IMR-90 (cell line): Measurements from ENCODE around the gene BTBD2. TPM values are rescaled to one million over a fixed set of nuclear protein-coding genes. Genes with fewer than 3 reads are reported as not detected.
A peak's percentile ranks its signal among the peaks of the same experiment; 100 is the strongest.

Source experiments
- ATAC-seq: fragments of 200-7000 bp; cut with Tn5 transposase; 2 replicates; pipeline ENCODE4 v1.9.1; 2020; ENCODE audit warnings: low read depth, mild to moderate bottlenecking, moderate library complexity
- BruUV-seq: library from RNA; stranded (reverse); fragments of 400-500 nt; replicated peaks from 2 replicates; lab custom pipeline; 2021; lab: Mats Ljungman, UMichigan
- CTCF ChIA-PET: fragments of 300-600 bp; formaldehyde crosslinking; extraction: SDS; loops from one replicate; lab custom pipeline; 2021; ENCODE audit warnings: antibody characterized with exemption; lab: Yijun Ruan, JAX
- POLR2A ChIA-PET: fragments of 300-600 bp; sonication (Branson Sonifier 250); formaldehyde crosslinking; loops from one replicate; lab custom pipeline; 2022; ENCODE audit warnings: antibody characterized with exemption; ENCODE audit not compliant: unreplicated experiment; lab: Charles Lee
- DNase-seq: peaks from one replicate; pipeline ENCODE4 v3.0.0; 2013
- H2AFZ ChIP-seq: replicated peaks from 2 replicates; pipeline ENCODE3; 2013; ENCODE audit warnings: low read length, mild to moderate bottlenecking; ENCODE audit not compliant: poor library complexity
- H2AK5ac ChIP-seq: 2 replicates; pipeline ENCODE4 v1.6.1; 2013; ENCODE audit warnings: low read depth, low read length, inconsistent platforms
- H2AK9ac ChIP-seq: replicated peaks from 2 replicates; pipeline ENCODE3; 2013; ENCODE audit warnings: mild to moderate bottlenecking, low read depth, low read length, moderate library complexity; ENCODE audit not compliant: poor library complexity
- H2BK120ac ChIP-seq: 2 replicates; pipeline ENCODE4 v1.6.1; 2013; ENCODE audit warnings: low read depth, low read length, inconsistent platforms
- H2BK15ac ChIP-seq: 3 replicates; pipeline ENCODE4 v1.6.1; 2013; ENCODE audit warnings: low read depth, low read length, inconsistent platforms
- H2BK20ac ChIP-seq: 2 replicates; pipeline ENCODE4 v1.6.1; 2013; ENCODE audit warnings: low read depth, mild to moderate bottlenecking, inconsistent platforms, low read length, moderate library complexity
- H2BK5ac ChIP-seq: 2 replicates; pipeline ENCODE4 v1.6.1; 2013; ENCODE audit warnings: mild to moderate bottlenecking, low read depth, low read length, inconsistent platforms; ENCODE audit not compliant: poor library complexity, severe bottlenecking
- H3K14ac ChIP-seq: replicated peaks from 2 replicates; pipeline ENCODE4 v1.6.1; 2013; ENCODE audit warnings: low read depth, low read length, inconsistent platforms
- H3K18ac ChIP-seq: 2 replicates; pipeline ENCODE4 v1.6.1; 2013; ENCODE audit warnings: low read depth, low read length, control low read depth
- H3K23ac ChIP-seq: 2 replicates; pipeline ENCODE4 v1.6.1; 2013; ENCODE audit warnings: low read depth, low read length, inconsistent platforms
- H3K27ac ChIP-seq: 2 replicates; pipeline ENCODE4 v1.5.1; 2013; ENCODE audit warnings: mild to moderate bottlenecking, control low read depth, low read length; ENCODE audit not compliant: insufficient read depth
- H3K27me3 ChIP-seq: 2 replicates; pipeline ENCODE4 v1.6.1; 2013; ENCODE audit warnings: low read length; ENCODE audit not compliant: control insufficient read depth, insufficient read depth
- H3K36me3 ChIP-seq: 2 replicates; pipeline ENCODE4 v1.6.1; 2013; ENCODE audit warnings: low read length, mixed read lengths; ENCODE audit not compliant: control insufficient read depth, insufficient read depth
- H3K4ac ChIP-seq: 2 replicates; pipeline ENCODE4 v1.6.1; 2013; ENCODE audit warnings: low read depth, low read length, inconsistent platforms
- H3K4me1 ChIP-seq: 2 replicates; pipeline ENCODE4 v1.6.1; 2013; ENCODE audit warnings: low read length, mixed read lengths; ENCODE audit not compliant: control insufficient read depth, insufficient read depth
- H3K4me2 ChIP-seq: 2 replicates; pipeline ENCODE4 v1.6.1; 2013; ENCODE audit warnings: low read depth, mild to moderate bottlenecking, control low read depth, low read length, moderate library complexity
- H3K4me3 ChIP-seq: 2 replicates; pipeline ENCODE4 v1.5.1; 2013; ENCODE audit warnings: low read depth, mild to moderate bottlenecking, control low read depth, low read length, moderate library complexity; ENCODE audit not compliant: insufficient read depth
- H3K56ac ChIP-seq: 2 replicates; pipeline ENCODE4 v1.6.1; 2013; ENCODE audit warnings: low read length, inconsistent platforms; ENCODE audit not compliant: insufficient read depth; ENCODE audit errors: extremely low read depth
- H3K79me1 ChIP-seq, 2 experiments: 2 replicates each; pipeline ENCODE4 v1.6.1; 2013; ENCODE audit warnings: low read length in 2 of 2, inconsistent platforms in 1 of 2, low read depth in 1 of 2
- H3K9ac ChIP-seq: 2 replicates; pipeline ENCODE4 v1.6.1; 2013; ENCODE audit warnings: low read depth, low read length, control low read depth
- H3K9me1 ChIP-seq: 2 replicates; pipeline ENCODE4 v1.6.1; 2013; ENCODE audit warnings: low read length, inconsistent platforms; ENCODE audit not compliant: insufficient read depth
- H3K9me3 ChIP-seq: 2 replicates; pipeline ENCODE4 v1.6.1; 2013; ENCODE audit warnings: low read length; ENCODE audit not compliant: control insufficient read depth, insufficient read depth
- H4K20me1 ChIP-seq: 2 replicates; pipeline ENCODE4 v1.6.1; 2013; ENCODE audit warnings: low read length, inconsistent platforms; ENCODE audit not compliant: insufficient read depth
- H4K5ac ChIP-seq: 2 replicates; pipeline ENCODE4 v1.6.1; 2013; ENCODE audit warnings: mild to moderate bottlenecking, low read depth, low read length, control low read depth
- H4K8ac ChIP-seq, 2 experiments: 2 replicates each; pipeline ENCODE4 v1.6.1; 2013; ENCODE audit warnings: low read depth in 2 of 2, low read length in 2 of 2, control low read depth in 1 of 2, inconsistent platforms in 1 of 2
- H4K91ac ChIP-seq: 2 replicates; pipeline ENCODE4 v1.6.1; 2013; ENCODE audit warnings: low read depth, low read length, inconsistent platforms; ENCODE audit not compliant: insufficient read depth
- BHLHE40 ChIP-seq: fragments of 150-350 bp; IDR thresholded peaks from 2 replicates; pipeline ENCODE4 v1.6.1; 2016; ENCODE audit warnings: mild to moderate bottlenecking, low read depth, low read length
- CEBPB ChIP-seq: IDR thresholded peaks from 2 replicates; pipeline ENCODE4 v1.6.1; 2012; ENCODE audit warnings: low read depth, low read length, improper control_type of control experiment
- CHD1 ChIP-seq: IDR thresholded peaks from 2 replicates; pipeline ENCODE4 v1.6.1; 2012; ENCODE audit warnings: low read depth, low read length, improper control_type of control experiment
- ELK1 ChIP-seq: fragments of 150-350 bp; IDR thresholded peaks from 2 replicates; pipeline ENCODE4 v1.6.1; 2016; ENCODE audit warnings: low read depth, mild to moderate bottlenecking, low read length, moderate library complexity, borderline replicate concordance
- MAFK ChIP-seq: IDR thresholded peaks from 2 replicates; pipeline ENCODE4 v1.6.1; 2012; ENCODE audit warnings: low read depth, low read length, improper control_type of control experiment
- MAZ ChIP-seq: IDR thresholded peaks from 2 replicates; pipeline ENCODE4 v1.6.1; 2012; ENCODE audit warnings: low read depth, mild to moderate bottlenecking, low read length, improper control_type of control experiment, moderate library complexity, borderline replicate concordance
- MXI1 ChIP-seq: IDR thresholded peaks from 2 replicates; pipeline ENCODE4 v1.6.1; 2012; ENCODE audit warnings: low read depth, mild to moderate bottlenecking, low read length, moderate library complexity, borderline replicate concordance
- NFE2L2 ChIP-seq: fragments of 150-350 bp; IDR thresholded peaks from 2 replicates; pipeline ENCODE4 v1.6.1; 2016; ENCODE audit warnings: low read depth, mild to moderate bottlenecking, low read length
- POLR2A ChIP-seq: IDR thresholded peaks from 2 replicates; pipeline ENCODE4 v1.6.1; 2012; ENCODE audit warnings: mild to moderate bottlenecking, low read depth, low read length
- RAD21 ChIP-seq: IDR thresholded peaks from 2 replicates; pipeline ENCODE4 v1.6.1; 2012; ENCODE audit warnings: low read length, improper control_type of control experiment
- RCOR1 ChIP-seq: IDR thresholded peaks from 2 replicates; pipeline ENCODE4 v1.6.1; 2012; ENCODE audit warnings: mild to moderate bottlenecking, low read length, improper control_type of control experiment; ENCODE audit not compliant: insufficient replicate concordance
- USF2 ChIP-seq: fragments of 150-350 bp; IDR thresholded peaks from 2 replicates; pipeline ENCODE4 v1.6.1; 2017; ENCODE audit warnings: mild to moderate bottlenecking, antibody characterized with exemption, low read length, low read depth
- WGBS, 2 experiments: methylation state at CpG; one replicate each; pipeline versions ENCODE4 v1.1.5 to v1.1.7; 2013; ENCODE audit warnings: missing lambda C conversion rate in 2 of 2; ENCODE audit not compliant: insufficient read length in 1 of 2; ENCODE audit errors: extremely low coverage in 2 of 2; 5-methylcytosine and 5-hydroxymethylcytosine counted together
- dilution Hi-C: fragments of 300-500 bp; cut with HindIII; formaldehyde crosslinking; loops from one replicate; pipeline ENCODE4 v1.14.3; 2018; ENCODE audit warnings: low sequenced_read_pairs; ENCODE audit not compliant: unreplicated experiment
- in situ Hi-C: fragments of 300-500 bp; cut with MboI; formaldehyde crosslinking; loops from 3 replicates; pipeline ENCODE4 v1.14.3; 2019; ENCODE audit warnings: low sequenced_read_pairs, inconsistent platforms, mixed read lengths
- intact Hi-C: fragments of 100-400 bp; cut with micrococcal nuclease; formaldehyde crosslinking; loops from 2 replicates; pipeline ENCODE4 v1.10.0; 2022
- polyA plus RNA-seq, 3 experiments: library from polyadenylated mRNA; depleted of rRNA; stranded (reverse); fragments of >200 nt; gene quantifications; 2 replicates each; pipeline ENCODE4 v1.2.3, GENCODE V29; 2012; ENCODE audit warnings: low replicate concordance in 1 of 3
- total RNA-seq: library from RNA; depleted of rRNA; stranded (reverse); fragments of >200 nt; gene quantifications from 2 replicates; pipeline ENCODE4 v1.2.3, GENCODE V29; 2012
- TF ChIP-seq, protein P1 (sequence below): conservative IDR thresholded peaks from 2 replicates; pipeline ENCODE4 v1.5.1; 2012; ENCODE audit warnings: mild to moderate bottlenecking, low read depth, low read length, improper control_type of control experiment

Gene BTBD2
- total and polyA plus RNA-seq, 2 of the 4 experiments (the other 2 are of a cell fraction) = 24.4 to 65.7 TPM

DNA sequence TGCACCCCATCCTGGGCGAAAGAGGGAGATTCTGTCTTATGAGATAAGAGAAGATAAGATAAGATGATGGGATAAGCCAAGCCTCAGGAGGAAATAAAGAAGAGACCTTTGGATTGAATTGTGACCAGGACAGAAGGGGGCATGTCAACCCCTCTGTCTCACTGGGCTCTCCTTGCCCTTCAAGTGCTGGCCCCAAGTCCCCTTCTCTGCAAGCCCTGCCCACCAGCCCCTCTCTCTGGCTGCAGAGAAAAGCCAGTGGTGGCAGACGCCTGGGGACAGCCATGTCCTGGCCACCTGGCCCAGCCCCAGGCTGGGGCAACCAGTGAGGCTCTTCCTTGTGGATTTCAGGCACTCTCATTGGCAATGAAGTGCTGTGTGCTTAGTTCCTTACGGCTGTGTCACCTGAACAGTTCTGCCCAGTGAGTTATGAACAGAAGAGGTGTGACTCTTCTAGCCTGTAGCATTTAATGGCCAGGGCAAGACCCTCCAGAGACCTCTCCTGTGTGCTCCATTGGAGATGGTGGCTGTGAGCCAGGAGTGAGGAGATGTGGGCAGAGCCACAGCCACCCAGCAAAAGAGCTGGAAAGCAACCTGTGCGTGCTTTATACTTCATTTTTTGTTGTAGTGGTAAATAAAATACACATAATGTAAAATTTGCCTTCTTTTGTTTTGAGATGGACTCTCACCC lies 6.1 kb upstream of the BTBD2 start:
- H3K23ac ChIP-seq = no peak overlapping the region
- H2BK120ac ChIP-seq = no peak overlapping the region
- H3K36me3 ChIP-seq = no peaks in the 10 kb centered on the region
- H3K9me1 ChIP-seq = no peaks in the 10 kb centered on the region
- H4K20me1 ChIP-seq = no peaks in the 10 kb centered on the region
- H3K4me3 ChIP-seq = no peak overlapping the region
- H2AK9ac ChIP-seq = peak overlapping the region; percentile 55
- H4K5ac ChIP-seq = no peak overlapping the region
- H3K14ac ChIP-seq = no peak overlapping the region
- no peak overlapping the region for H2BK15ac ChIP-seq
- no peak overlapping the region for H3K4ac ChIP-seq
- H3K56ac ChIP-seq = no peak overlapping the region
- DNase-seq (no peak), ATAC-seq (no peak)
- H3K4me2 ChIP-seq = no peak overlapping the region
- no TSS peak for BruUV-seq
- CTCF ChIA-PET = no interaction called here
- intact Hi-C loops = no loop called here
- TF ChIP-seq MAFK = no peak
- no peak for TF ChIP-seq MAZ
- TF ChIP-seq USF2 = no peak
- no peak for TF ChIP-seq NFE2L2
- TF ChIP-seq ELK1 = no peak
- TF ChIP-seq, protein P1, sequence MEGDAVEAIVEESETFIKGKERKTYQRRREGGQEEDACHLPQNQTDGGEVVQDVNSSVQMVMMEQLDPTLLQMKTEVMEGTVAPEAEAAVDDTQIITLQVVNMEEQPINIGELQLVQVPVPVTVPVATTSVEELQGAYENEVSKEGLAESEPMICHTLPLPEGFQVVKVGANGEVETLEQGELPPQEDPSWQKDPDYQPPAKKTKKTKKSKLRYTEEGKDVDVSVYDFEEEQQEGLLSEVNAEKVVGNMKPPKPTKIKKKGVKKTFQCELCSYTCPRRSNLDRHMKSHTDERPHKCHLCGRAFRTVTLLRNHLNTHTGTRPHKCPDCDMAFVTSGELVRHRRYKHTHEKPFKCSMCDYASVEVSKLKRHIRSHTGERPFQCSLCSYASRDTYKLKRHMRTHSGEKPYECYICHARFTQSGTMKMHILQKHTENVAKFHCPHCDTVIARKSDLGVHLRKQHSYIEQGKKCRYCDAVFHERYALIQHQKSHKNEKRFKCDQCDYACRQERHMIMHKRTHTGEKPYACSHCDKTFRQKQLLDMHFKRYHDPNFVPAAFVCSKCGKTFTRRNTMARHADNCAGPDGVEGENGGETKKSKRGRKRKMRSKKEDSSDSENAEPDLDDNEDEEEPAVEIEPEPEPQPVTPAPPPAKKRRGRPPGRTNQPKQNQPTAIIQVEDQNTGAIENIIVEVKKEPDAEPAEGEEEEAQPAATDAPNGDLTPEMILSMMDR = no peak
- TF ChIP-seq CHD1 = no peak
- no peak for TF ChIP-seq BHLHE40
- TF ChIP-seq POLR2A = no peak
- TF ChIP-seq MXI1 = no peak
- TF ChIP-seq RCOR1 = no peak
- TF ChIP-seq RAD21 = no peak
- no peak for TF ChIP-seq CEBPB
- H3K9me3 ChIP-seq = peaks cover 3% of the 10 kb centered on the region
- H3K27me3 ChIP-seq = peaks cover 2% of the 10 kb centered on the region; the same call in 1 of the 2 replicates
- H3K27ac ChIP-seq = no peak overlapping the region
- H3K18ac ChIP-seq = no peak overlapping the region
- H4K91ac ChIP-seq = no peak overlapping the region
- H3K79me1 ChIP-seq = no peaks in the 10 kb centered on the region
- H2BK5ac ChIP-seq = no peak overlapping the region
- no peak overlapping the region for H4K8ac ChIP-seq
- no peak overlapping the region for H2AFZ ChIP-seq
- dilution Hi-C loops = no loop called here
- H2AK5ac ChIP-seq = no peak overlapping the region
- H3K9ac ChIP-seq = no peak overlapping the region
- no peak overlapping the region for H2BK20ac ChIP-seq
- POLR2A ChIA-PET = no interaction called here
- WGBS, 2 experiments = no CpG with 5 or more reads among the region's 4 CpGs
- in situ Hi-C loops = loop anchor here (5.0 kb wide), 1 partner anchor 46 kb away; no protein-coding TSS in a partner anchor
- no peaks in the 10 kb centered on the region for H3K4me1 ChIP-seq
